GM21576 (cell line): ENCODE results near the gene ALDOC.

Experiments
- ATAC-seq: cut with Tn5 transposase; IDR thresholded peaks from one replicate; pipeline ENCODE4 v1.9.1; 2021; ENCODE audit warnings: mild to moderate bottlenecking, moderate library complexity; ENCODE audit not compliant: unreplicated experiment

Gene ALDOC

DNA sequence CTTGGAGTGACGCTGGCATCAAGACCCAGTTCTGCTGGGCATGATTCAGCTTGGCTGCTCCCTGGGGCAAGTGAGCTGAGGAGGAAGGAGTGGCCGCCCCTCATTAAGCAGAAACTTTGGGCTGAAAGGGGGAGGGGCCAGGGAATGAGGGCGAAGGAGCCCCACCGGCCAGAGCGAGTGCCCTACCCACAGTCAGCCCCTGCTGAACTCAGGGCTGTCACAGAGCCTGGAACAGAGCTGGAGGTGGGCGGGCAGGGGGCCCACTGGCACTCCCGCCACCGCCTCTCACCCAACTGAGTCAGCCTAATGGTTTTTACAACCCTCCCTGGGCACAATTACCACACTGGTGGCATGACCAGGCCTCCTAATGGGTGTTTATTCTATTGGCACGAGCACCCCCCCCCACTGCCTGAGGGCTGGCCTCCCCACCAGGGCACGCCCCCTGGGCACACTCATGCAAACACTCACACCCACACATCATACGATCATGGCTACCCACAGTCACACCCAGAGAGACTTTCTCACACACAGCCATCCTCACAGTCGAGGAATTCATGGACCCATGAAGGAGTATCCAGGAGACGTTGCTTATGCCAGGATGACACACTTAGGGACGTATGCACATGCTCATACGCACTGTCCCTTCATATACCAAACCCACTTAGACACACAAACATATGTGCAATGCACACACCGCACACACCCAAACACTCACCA, 43.4 kb downstream of the ALDOC start:
- ATAC-seq, result no peak

GRCh38 chr17:28532050-28532960, 44.4 kb downstream of the ALDOC start:
- ATAC-seq, result no peak

DNA sequence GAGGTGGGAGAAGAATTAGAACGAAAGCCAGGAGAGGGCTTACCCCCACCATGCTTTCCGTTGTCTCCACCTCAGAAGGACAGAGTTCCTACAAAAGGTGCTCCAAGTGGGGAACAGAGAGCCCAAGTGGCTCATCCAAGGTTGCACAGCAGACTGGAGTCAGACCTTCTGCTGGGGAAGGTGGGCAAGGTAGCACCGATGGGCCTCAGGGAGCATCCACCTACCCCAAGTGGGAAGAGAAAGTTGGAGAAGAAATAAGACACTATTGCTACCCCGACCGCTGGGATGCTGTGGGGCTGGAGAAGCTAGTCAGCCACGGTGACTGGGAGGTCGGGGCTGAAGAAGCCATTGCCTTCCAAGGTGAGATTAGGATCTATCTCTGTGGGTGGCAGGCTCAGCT, 45.8 kb downstream of the ALDOC start:
- no peak for ATAC-seq

GRCh38 chr17:28530250-28530649, 46.4 kb downstream of the ALDOC start:
- no peak for ATAC-seq

DNA sequence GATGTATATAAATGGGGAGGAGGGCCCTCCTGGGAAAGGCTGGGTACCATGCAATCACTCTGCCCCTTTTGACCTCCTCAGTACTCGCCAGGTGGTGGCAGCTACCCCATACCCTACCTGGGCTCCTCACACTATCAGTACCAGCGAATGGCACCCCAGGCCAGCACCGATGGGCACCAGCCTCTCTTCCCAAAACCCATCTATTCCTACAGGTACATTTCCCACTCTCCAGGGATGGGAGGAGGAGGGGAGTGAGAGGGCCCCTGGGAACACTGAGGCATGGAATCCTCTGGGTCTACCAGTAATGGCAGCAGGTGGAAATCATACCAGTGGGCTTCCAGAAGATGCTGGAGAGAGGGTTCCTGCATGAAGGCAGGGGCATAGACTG, 47.7 kb downstream of the ALDOC start:
- no peak for ATAC-seq

DNA sequence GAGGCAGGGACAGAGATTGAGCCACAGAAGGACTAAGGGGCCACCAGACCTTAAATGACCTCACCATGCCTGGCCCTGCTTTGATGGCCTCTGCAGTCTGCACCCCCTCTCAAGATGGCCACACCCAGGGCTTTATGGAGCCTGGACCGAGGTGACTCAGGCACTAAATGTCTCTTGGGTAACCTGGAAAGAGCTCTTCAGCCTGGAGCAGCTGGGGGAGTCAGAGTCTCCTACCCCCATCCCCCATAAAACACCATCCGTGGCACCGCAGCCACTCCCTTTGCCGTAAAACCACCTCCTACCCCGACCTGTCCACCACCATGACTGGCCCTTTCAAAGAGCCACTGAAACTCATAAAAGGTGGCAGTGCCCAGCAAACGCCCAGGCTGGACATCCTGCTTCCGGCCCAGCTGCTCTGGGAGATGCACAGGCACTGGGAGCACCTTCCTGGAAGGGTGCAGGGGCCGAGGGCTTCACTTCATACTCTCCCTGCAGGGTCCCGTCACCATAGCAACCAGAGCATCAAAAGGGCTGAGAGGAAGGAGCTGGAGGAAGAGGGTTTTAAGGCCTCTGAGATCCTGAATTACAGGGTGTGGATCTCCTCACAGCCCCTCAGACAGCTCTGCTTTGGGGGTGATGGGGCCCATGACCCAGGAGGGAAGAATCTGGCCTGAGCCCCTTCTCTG, 48.2 kb downstream of the ALDOC start:
- no peak for ATAC-seq

DNA sequence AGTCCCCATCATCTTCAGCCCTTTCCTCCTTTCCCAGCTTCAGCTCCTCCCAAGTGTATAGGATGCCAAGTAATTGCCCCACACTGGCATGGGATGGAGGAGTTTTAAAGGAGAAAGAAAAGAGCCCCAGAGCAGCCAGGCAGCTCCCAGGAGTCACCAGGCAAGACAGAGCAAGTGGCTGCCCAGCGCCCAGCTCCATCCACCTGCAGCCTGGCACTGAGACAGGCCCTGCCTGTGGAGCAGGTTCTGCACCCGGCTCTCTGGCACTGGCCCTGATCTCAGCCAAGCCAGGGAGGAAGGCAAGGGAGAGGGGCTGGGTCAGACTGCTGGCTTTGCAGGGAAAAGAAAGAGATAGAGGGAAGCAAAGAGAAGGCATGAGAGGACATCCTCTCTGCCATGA, 48.8 kb downstream of the ALDOC start:
- no peak for ATAC-seq

GRCh38 chr17:28527181-28527681, 49.5 kb downstream of the ALDOC start:
- ATAC-seq, result no peak

GRCh38 chr17:28526381-28526780, 50.3 kb downstream of the ALDOC start:
- no peak for ATAC-seq

DNA sequence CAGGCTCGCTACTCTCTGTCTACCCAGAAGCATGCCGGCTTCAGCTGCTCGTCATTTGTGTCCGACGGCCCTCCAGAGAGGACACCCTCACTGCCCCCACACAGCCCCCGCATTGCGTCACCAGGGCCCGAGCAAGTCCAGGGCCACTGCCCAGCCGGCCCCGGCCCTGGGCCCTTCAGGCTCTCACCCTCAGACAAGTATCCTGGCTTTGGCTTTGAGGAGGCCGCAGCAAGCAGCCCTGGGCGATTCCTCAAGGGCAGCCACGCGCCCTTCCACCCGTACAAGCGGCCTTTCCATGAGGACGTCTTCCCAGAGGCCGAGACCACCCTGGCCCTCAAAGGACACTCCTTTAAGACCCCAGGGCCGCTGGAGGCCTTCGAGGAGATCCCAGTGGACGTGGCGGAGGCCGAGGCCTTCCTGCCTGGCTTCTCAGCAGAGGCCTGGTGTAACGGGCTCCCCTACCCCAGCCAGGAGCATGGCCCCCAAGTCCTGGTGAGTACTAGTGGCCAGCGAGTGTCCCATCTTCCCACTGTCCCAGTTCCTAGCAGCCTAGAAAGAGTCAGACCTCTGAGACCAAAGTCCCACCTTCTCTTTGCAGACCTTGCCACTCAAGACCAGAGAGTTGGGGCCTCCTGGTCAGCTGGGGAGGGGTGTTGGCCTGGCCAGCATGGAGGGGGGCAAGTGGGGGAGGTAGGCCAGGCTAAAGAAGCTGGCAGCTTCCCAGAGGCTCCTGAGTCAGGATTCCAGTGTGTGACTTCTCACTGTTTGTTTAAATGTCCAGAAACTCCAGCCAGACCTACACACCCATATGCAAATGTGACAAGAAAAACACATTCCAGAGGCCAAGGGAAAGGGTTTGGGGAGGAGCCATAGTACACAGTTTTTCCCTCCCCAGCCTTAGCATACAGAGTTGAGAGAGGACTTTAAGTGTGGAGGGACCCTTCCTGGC, 51.9 kb downstream of the ALDOC start:
- no peak for ATAC-seq

DNA sequence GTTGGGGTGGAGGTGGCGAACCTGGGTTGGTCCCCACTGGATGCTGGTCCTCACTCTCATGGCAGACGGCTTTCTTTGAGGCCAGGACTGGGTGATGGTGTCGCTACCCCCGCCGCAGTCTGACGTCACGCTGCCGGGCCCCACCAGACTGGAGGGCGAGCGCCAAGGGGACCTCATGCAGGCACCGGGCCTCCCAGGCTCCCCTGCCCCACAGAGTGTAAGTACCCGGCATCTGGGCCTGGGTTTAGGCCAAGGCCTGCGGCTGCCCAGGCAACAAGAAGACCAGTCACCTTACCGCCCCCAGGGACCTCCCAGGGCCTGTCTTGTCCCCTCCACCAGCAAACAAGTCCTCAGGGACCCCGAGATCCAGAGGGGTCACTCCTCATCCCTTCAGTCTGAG, 52.8 kb downstream of the ALDOC start:
- no peak for ATAC-seq

- no peak for ATAC-seq
Measured at GRCh38 chr17:28523186-28523585, 53.5 kb downstream of the ALDOC start.
